GM23338 (cell line): ENCODE data around the gene ARID4B. TPM values are rescaled to one million over a fixed set of nuclear protein-coding genes. Genes with fewer than 3 reads are reported as not detected.
"Not testable (repeated sequence)": the region's sequence is repeated elsewhere in the genome, so short reads cannot be mapped to it uniquely, and the experiment has no call there.

ENCODE experiments used
- ATAC-seq: fragments of 200-7000 bp; cut with Tn5 transposase; 3 replicates; pipeline ENCODE4 v1.9.1; 2020
- DNase-seq: peaks from one replicate; pipeline ENCODE4 v3.0.0-alpha.2; 2015; ENCODE audit warnings: low spot score
- H2AFZ ChIP-seq: fragments of 200-600 bp; sonication (generic); 2 replicates; pipeline ENCODE4 v1.8.0; 2016; ENCODE audit warnings: antibody characterized with exemption, mild to moderate bottlenecking, moderate library complexity
- H3F3A ChIP-seq: fragments of 200-600 bp; sonication (generic); replicated peaks from 2 replicates; pipeline ENCODE4 v1.8.0; 2017; ENCODE audit warnings: antibody characterized with exemption, mixed run types, low read depth
- H3K27ac ChIP-seq: fragments of 200-600 bp; sonication (generic); 2 replicates; pipeline ENCODE4 v1.6.1; 2016; ENCODE audit warnings: low read depth
- H3K27me3 ChIP-seq: fragments of 200-600 bp; sonication (generic); 2 replicates; pipeline ENCODE4 v1.8.0; 2016; ENCODE audit warnings: mild to moderate bottlenecking, mixed run types, moderate library complexity; ENCODE audit not compliant: insufficient read depth
- H3K36me3 ChIP-seq: fragments of 200-600 bp; sonication (generic); 2 replicates; pipeline ENCODE4 v1.8.0; 2016; ENCODE audit warnings: mild to moderate bottlenecking; ENCODE audit not compliant: insufficient read depth
- H3K4me1 ChIP-seq: fragments of 200-600 bp; sonication (generic); 2 replicates; pipeline ENCODE4 v1.8.0; 2016; ENCODE audit warnings: mild to moderate bottlenecking, moderate library complexity; ENCODE audit not compliant: insufficient read depth
- H3K4me2 ChIP-seq: fragments of 200-600 bp; sonication (generic); 2 replicates; pipeline ENCODE4 v1.7.1; 2017; ENCODE audit warnings: mixed run types
- H3K4me3 ChIP-seq: fragments of 200-600 bp; sonication (generic); 2 replicates; pipeline ENCODE4 v1.6.1; 2016; ENCODE audit warnings: mixed run types
- H3K79me2 ChIP-seq: fragments of 200-600 bp; sonication (generic); replicated peaks from 2 replicates; pipeline ENCODE4 v1.8.0; 2017; ENCODE audit warnings: mild to moderate bottlenecking; ENCODE audit not compliant: insufficient read depth
- H3K9me2 ChIP-seq: fragments of 200-600 bp; sonication (generic); 2 replicates; pipeline ENCODE4 v1.8.0; 2017; ENCODE audit not compliant: insufficient read depth
- H4K20me1 ChIP-seq: fragments of 200-600 bp; sonication (generic); replicated peaks from 2 replicates; pipeline ENCODE4 v1.8.0; 2017; ENCODE audit warnings: mild to moderate bottlenecking; ENCODE audit not compliant: insufficient read depth
- H3K27ac Mint-ChIP-seq: 2 replicates; pipeline ENCODE4 v1.8.0; 2020; ENCODE audit warnings: inconsistent platforms, mild to moderate bottlenecking, moderate library complexity, mixed read lengths
- H3K27me3 Mint-ChIP-seq: 3 replicates; pipeline ENCODE4 v1.8.0; 2022; ENCODE audit warnings: low read depth, mild to moderate bottlenecking, moderate library complexity, mixed read lengths, inconsistent platforms; ENCODE audit not compliant: insufficient read depth, poor library complexity
- H3K36me3 Mint-ChIP-seq: 3 replicates; pipeline ENCODE4 v1.8.0; 2021; ENCODE audit warnings: low read depth, mild to moderate bottlenecking, inconsistent platforms, moderate library complexity, mixed read lengths
- H3K4me1 Mint-ChIP-seq: 3 replicates; pipeline ENCODE4 v1.8.0; 2020; ENCODE audit warnings: mild to moderate bottlenecking, inconsistent platforms, mixed read lengths
- H3K4me3 Mint-ChIP-seq: 3 replicates; pipeline ENCODE4 v1.8.0; 2021; ENCODE audit warnings: moderate library complexity, mild to moderate bottlenecking, inconsistent platforms, mixed read lengths
- H3K9me3 Mint-ChIP-seq: 3 replicates; pipeline ENCODE4 v1.8.0; 2020; ENCODE audit warnings: moderate library complexity, mild to moderate bottlenecking, inconsistent platforms, mixed read lengths
- NANOG ChIP-seq: IDR thresholded peaks from 2 replicates; pipeline ENCODE4 v1.6.1; 2016; ENCODE audit warnings: antibody characterized with exemption, borderline replicate concordance
- REST ChIP-seq: IDR thresholded peaks from one replicate; pipeline ENCODE4 v1.6.1; 2018; ENCODE audit warnings: antibody characterized with exemption; ENCODE audit not compliant: unreplicated experiment
- STAT1 ChIP-seq: IDR thresholded peaks from one replicate; pipeline ENCODE4 v1.6.1; 2016; ENCODE audit warnings: antibody characterized with exemption; ENCODE audit not compliant: unreplicated experiment
- ZNF331 ChIP-seq: fragments of 250-450 bp; sonication (Bioruptor Pico); IDR thresholded peaks from 2 replicates; pipeline ENCODE4 v1.5.0; 2020; ENCODE audit warnings: low read depth, mild to moderate bottlenecking, moderate library complexity
- polyA plus RNA-seq: library from polyadenylated mRNA; unstranded; fragments of >200 nt; fragmentation: Nextera tagmentation; extraction: Ambion mirVana; gene quantifications from 2 replicates; pipeline ENCODE4 v1.2.1, GENCODE V29; 2016
- total RNA-seq: library from RNA; depleted of rRNA; stranded (reverse); fragments of >200 nt; shearing (Covaris generic); gene quantifications from 2 replicates; pipeline ENCODE4 v1.2.3, GENCODE V29; 2014
- TF ChIP-seq, protein P1 (sequence below), 2 experiments: fragments of 200-600 bp in 1 of 2; sonication (generic) in 1 of 2; conservative IDR thresholded peaks; 2 replicates each; pipeline versions ENCODE4 v1.5.1 to v1.6.1; 2016 to 2017; ENCODE audit warnings: antibody characterized with exemption in 2 of 2, low read depth in 2 of 2, mild to moderate bottlenecking in 2 of 2, moderate library complexity in 1 of 2

ARID4B gene
- total and polyA plus RNA-seq, 2 experiments from 2014 or later: 25.1 to 59.8 TPM

GRCh38 chr1:235270625-235271024, 57.4 kb downstream of the ARID4B start (continued):
- TF ChIP-seq NANOG (no peak), ZNF331 (CRISPR knock-in tag) (no peak), REST (no peak)
- TF ChIP-seq, protein P1, sequence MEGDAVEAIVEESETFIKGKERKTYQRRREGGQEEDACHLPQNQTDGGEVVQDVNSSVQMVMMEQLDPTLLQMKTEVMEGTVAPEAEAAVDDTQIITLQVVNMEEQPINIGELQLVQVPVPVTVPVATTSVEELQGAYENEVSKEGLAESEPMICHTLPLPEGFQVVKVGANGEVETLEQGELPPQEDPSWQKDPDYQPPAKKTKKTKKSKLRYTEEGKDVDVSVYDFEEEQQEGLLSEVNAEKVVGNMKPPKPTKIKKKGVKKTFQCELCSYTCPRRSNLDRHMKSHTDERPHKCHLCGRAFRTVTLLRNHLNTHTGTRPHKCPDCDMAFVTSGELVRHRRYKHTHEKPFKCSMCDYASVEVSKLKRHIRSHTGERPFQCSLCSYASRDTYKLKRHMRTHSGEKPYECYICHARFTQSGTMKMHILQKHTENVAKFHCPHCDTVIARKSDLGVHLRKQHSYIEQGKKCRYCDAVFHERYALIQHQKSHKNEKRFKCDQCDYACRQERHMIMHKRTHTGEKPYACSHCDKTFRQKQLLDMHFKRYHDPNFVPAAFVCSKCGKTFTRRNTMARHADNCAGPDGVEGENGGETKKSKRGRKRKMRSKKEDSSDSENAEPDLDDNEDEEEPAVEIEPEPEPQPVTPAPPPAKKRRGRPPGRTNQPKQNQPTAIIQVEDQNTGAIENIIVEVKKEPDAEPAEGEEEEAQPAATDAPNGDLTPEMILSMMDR (conservative IDR thresholded peaks at IDR 0.05; ENCODE audit: low read depth in 2 of 2): no peak

GRCh38 chr1:235269990-235270389, 58.0 kb downstream of the ARID4B start:
- Histone ChIP-seq H3K27ac (peak overlapping the region; percentile 61; the same call in 1 of the 2 replicates), H3K4me1 (peaks cover 11% of the 10 kb centered on the region; the same call in 1 of the 2 replicates), H4K20me1 (peaks cover 59% of the 10 kb centered on the region), H3K79me2 (peaks cover 100% of the 10 kb centered on the region)
- DNase-seq, H3K27me3 ChIP-seq, H3K4me3 Mint-ChIP-seq, H3K36me3 Mint-ChIP-seq, H3F3A ChIP-seq, H3K36me3 ChIP-seq, H3K9me2 ChIP-seq, H3K27me3 Mint-ChIP-seq, H3K4me2 ChIP-seq, H3K4me3 ChIP-seq, H3K9me3 Mint-ChIP-seq, H2AFZ ChIP-seq: not testable (repeated sequence)
- peak; percentile 42; the same call in 2 of the 3 replicates for ATAC-seq
- peaks cover 22% of the 10 kb centered on the region; the same call in 2 of the 3 replicates for H3K4me1 Mint-ChIP-seq
- peak overlapping the region; percentile 82; the same call in 1 of the 2 replicates for H3K27ac Mint-ChIP-seq

GRCh38 chr1:235268379-235269125, 59.4 kb downstream of the ARID4B start:
- H3K9me2 ChIP-seq: no peaks in the 10 kb centered on the region
- Mint-ChIP-seq H3K4me1 (peaks cover 22% of the 10 kb centered on the region; the same call in 2 of the 3 replicates), H3K4me3 (no peak overlapping the region), H3K36me3 (no peaks in the 10 kb centered on the region; the same call in 2 of the 3 replicates), H3K9me3 (no peaks in the 10 kb centered on the region), H3K27ac (no peak overlapping the region), H3K27me3 (peaks cover 7% of the 10 kb centered on the region)
- no peak overlapping the region for H3K27ac ChIP-seq
- no peak overlapping the region for H3K4me3 ChIP-seq
- TF ChIP-seq STAT1: no peak
- peaks cover 100% of the 10 kb centered on the region for H3K79me2 ChIP-seq
- H3F3A ChIP-seq: no peaks in the 10 kb centered on the region
- H2AFZ ChIP-seq: no peak overlapping the region
- ATAC-seq (no peak), DNase-seq (no peak)
- H4K20me1 ChIP-seq: peaks cover 46% of the 10 kb centered on the region
- peaks cover 11% of the 10 kb centered on the region; the same call in 1 of the 2 replicates for H3K4me1 ChIP-seq
- H3K4me2 ChIP-seq: no peak overlapping the region
- H3K27me3 ChIP-seq: no peaks in the 10 kb centered on the region
- H3K36me3 ChIP-seq: no peaks in the 10 kb centered on the region
